HepG2 (cell line): Measurements from ENCODE around the gene IGIP. TPM values are rescaled to one million over a fixed set of nuclear protein-coding genes. Genes with fewer than 3 reads are reported as not detected.
A peak's percentile ranks its signal among the peaks of the same experiment; 100 is the strongest.

Source experiments
- CENPBD1 ChIP-seq: sonication (generic); formaldehyde crosslinking; IDR thresholded peaks from 2 replicates; pipeline ENCODE4 v1.8.0; 2022; ENCODE audit warnings: missing genetic modification reagents, low read depth, mild to moderate bottlenecking, borderline replicate concordance
- IRF9 ChIP-seq: sonication (generic); formaldehyde crosslinking; IDR thresholded peaks from 2 replicates; pipeline ENCODE4 v1.8.0; 2022; ENCODE audit warnings: missing genetic modification reagents, mild to moderate bottlenecking, borderline replicate concordance
- MYPOP ChIP-seq: sonication (generic); formaldehyde crosslinking; IDR thresholded peaks from 2 replicates; pipeline ENCODE4 v1.8.1; 2023; ENCODE audit warnings: mild to moderate bottlenecking, moderate library complexity, missing genetic modification reagents
- RBM39 ChIP-seq: fragments of 200-400 bp; formaldehyde crosslinking; IDR thresholded peaks from one replicate; pipeline ENCODE4 v1.6.1; 2018; ENCODE audit warnings: antibody characterized with exemption, mild to moderate bottlenecking, low read depth, low read length; ENCODE audit not compliant: poor library complexity, severe bottlenecking
- REL ChIP-seq: sonication (generic); formaldehyde crosslinking; conservative IDR thresholded peaks from 2 replicates; pipeline ENCODE4 v1.8.0; 2022; ENCODE audit warnings: mild to moderate bottlenecking, missing genetic modification reagents, moderate library complexity
- SMAD3 ChIP-seq: sonication (generic); formaldehyde crosslinking; IDR thresholded peaks from 2 replicates; pipeline ENCODE4 v1.4.0; 2020; ENCODE audit warnings: missing genetic modification reagents
- TAF1 ChIP-seq: sonication (generic); formaldehyde crosslinking; IDR thresholded peaks from 2 replicates; pipeline ENCODE4 v1.4.0; 2020; ENCODE audit warnings: missing genetic modification reagents
- YEATS4 ChIP-seq: sonication (generic); formaldehyde crosslinking; IDR thresholded peaks from 2 replicates; pipeline ENCODE4 v1.4.0; 2020; ENCODE audit warnings: missing genetic modification reagents, borderline replicate concordance
- ZFP91 ChIP-seq: sonication (generic); formaldehyde crosslinking; IDR thresholded peaks from 2 replicates; pipeline ENCODE4 v1.9.0; 2022; ENCODE audit warnings: missing genetic modification reagents, mild to moderate bottlenecking, borderline replicate concordance
- ZHX1 ChIP-seq: sonication (generic); formaldehyde crosslinking; IDR thresholded peaks from 2 replicates; pipeline ENCODE4 v1.8.1; 2022; ENCODE audit warnings: low read depth, mild to moderate bottlenecking, missing genetic modification reagents
- ZNF253 ChIP-seq: sonication (generic); formaldehyde crosslinking; IDR thresholded peaks from 2 replicates; pipeline ENCODE4 v1.8.0; 2022; ENCODE audit warnings: mild to moderate bottlenecking, missing genetic modification reagents, borderline replicate concordance
- ZNF263 ChIP-seq: sonication (generic); formaldehyde crosslinking; IDR thresholded peaks from 2 replicates; pipeline ENCODE4 v1.4.0; 2020; ENCODE audit warnings: missing genetic modification reagents
- ZNF281 ChIP-seq: sonication (generic); formaldehyde crosslinking; IDR thresholded peaks from 2 replicates; pipeline ENCODE4 v1.4.0; 2020; ENCODE audit warnings: missing genetic modification reagents, borderline replicate concordance
- ZNF567 ChIP-seq: sonication (generic); formaldehyde crosslinking; IDR thresholded peaks from 2 replicates; pipeline ENCODE4 v1.8.1; 2023; ENCODE audit warnings: mild to moderate bottlenecking, missing genetic modification reagents, borderline replicate concordance
- ZNF580 ChIP-seq: IDR thresholded peaks from 2 replicates; pipeline ENCODE4 v1.6.1; 2016; ENCODE audit warnings: low read depth, borderline replicate concordance
- ZNF790 ChIP-seq: sonication (generic); formaldehyde crosslinking; IDR thresholded peaks from 2 replicates; pipeline ENCODE4 v1.8.0; 2022; ENCODE audit warnings: missing genetic modification reagents, mild to moderate bottlenecking, borderline replicate concordance
- ZSCAN21 ChIP-seq: sonication (generic); formaldehyde crosslinking; IDR thresholded peaks from 2 replicates; pipeline ENCODE4 v1.8.0; 2022; ENCODE audit warnings: mild to moderate bottlenecking, missing genetic modification reagents, moderate library complexity, borderline replicate concordance
- polyA plus RNA-seq, 8 experiments: library from polyadenylated mRNA; depleted of rRNA in 3 of 8; stranded (reverse) in 7 of 8; unstranded in 1 of 8; fragments of >200 nt; fragmentation: Illumina TruSeq in 4 of 8; extraction: Trizol in 4 of 8; gene quantifications; 2 replicates each; pipeline versions ENCODE4 v1.2.1 to v1.2.3, GENCODE V29; 2011 to 2016; ENCODE audit warnings: low read depth in 4 of 8, missing spikeins in 1 of 8, mixed read lengths in 1 of 8; ENCODE audit not compliant: insufficient read depth in 1 of 8
- total RNA-seq, 5 experiments: library from RNA; depleted of rRNA; stranded (reverse); fragments of >200 nt; fragmentation: Illumina TruSeq; extraction: Trizol; gene quantifications; 2 replicates each; pipeline ENCODE4 v1.2.3, GENCODE V29; 2016; ENCODE audit warnings: low read depth in 1 of 5

Gene IGIP
- total and polyA plus RNA-seq, 2 of the 13 experiments (the other 11 are each of a cell fraction or from before 2014, with no cell fraction given) = 1.7 to 2.1 TPM

GRCh38 chr5:140157032-140157781, 31.5 kb downstream of the IGIP start (continued):
- TF ChIP-seq RBM39 (no peak), ZNF790 (CRISPR knock-in tag) (no peak), ZNF580 (CRISPR knock-in tag) (0 out of 2 replicates have a peak, but pooled peaks have one; percentile 46), ZNF567 (no peak), ZSCAN21 (CRISPR knock-in tag) (no peak), CENPBD1 (CRISPR knock-in tag) (no peak), REL (CRISPR knock-in tag) (no peak), YEATS4 (no peak), ZHX1 (CRISPR knock-in tag) (no peak), IRF9 (no peak), ZNF253 (CRISPR knock-in tag) (no peak), MYPOP (CRISPR knock-in tag) (no peak), TAF1 (CRISPR knock-in tag) (no peak), ZNF263 (CRISPR knock-in tag) (no peak), SMAD3 (peak; percentile 77; the same call in 1 of the 2 replicates), ZFP91 (CRISPR knock-in tag) (no peak; the same call in 1 of the 2 replicates), ZNF281 (no peak; the same call in 1 of the 2 replicates)
